Tibial nerve (tissue), 4 donors: Measurements from ENCODE around the gene MRPL23. TPM values are rescaled to one million over a fixed set of nuclear protein-coding genes. Genes with fewer than 3 reads are reported as not detected.
A peak's percentile ranks its signal among the peaks of the same experiment; 100 is the strongest.

Experiments used
- DNase-seq, 2 donors: peaks; one replicate each; pipeline ENCODE4 v3.0.0-alpha.2; 2019; ENCODE audit warnings: low spot score in 2 of 2
- H3K27ac ChIP-seq, 4 donors: fragments of 200-600 bp; sonication (generic) in 3 of 4; one replicate each; pipeline ENCODE4 v1.5.1; 2017 to 2019; ENCODE audit warnings: mild to moderate bottlenecking in 1 of 4
- H3K27me3 ChIP-seq, 2 donors: fragments of 200-600 bp; sonication (generic) in 1 of 2; one replicate each; pipeline versions ENCODE4 v1.5.1 to v1.6.0; 2017 to 2019
- H3K36me3 ChIP-seq, 3 donors: fragments of 200-600 bp; sonication (generic); one replicate each; pipeline ENCODE4 v1.5.1; 2018 to 2019
- H3K4me1 ChIP-seq, 4 donors: fragments of 200-600 bp; sonication (generic) in 3 of 4; one replicate each; pipeline ENCODE4 v1.5.1; 2017 to 2019
- H3K4me3 ChIP-seq, 4 donors: fragments of 200-600 bp; sonication (generic) in 3 of 4; one replicate each; pipeline ENCODE4 v1.5.1; 2017 to 2019; ENCODE audit warnings: mild to moderate bottlenecking in 1 of 4, moderate library complexity in 1 of 4
- H3K9me3 ChIP-seq, 4 donors: fragments of 200-600 bp; sonication (generic) in 3 of 4; one replicate each; pipeline ENCODE4 v1.5.1; 2017 to 2019
- EP300 ChIP-seq, 2 donors: sonication (generic); formaldehyde crosslinking; IDR thresholded peaks; one replicate each; pipeline ENCODE4 v1.6.1; 2017; ENCODE audit warnings: antibody characterized with exemption in 2 of 2, mild to moderate bottlenecking in 1 of 2
- POLR2A ChIP-seq, 2 donors: fragments of 450-650 bp; IDR thresholded peaks; one replicate each; pipeline ENCODE4 v1.6.1; 2017; ENCODE audit warnings: antibody characterized with exemption in 2 of 2, mild to moderate bottlenecking in 2 of 2, moderate library complexity in 2 of 2
- WGBS, 2 donors: methylation state at CpG; one replicate each; pipeline ENCODE4 v1.1.5; 2018; 5-methylcytosine and 5-hydroxymethylcytosine counted together
- total RNA-seq, 4 donors: library from RNA; depleted of rRNA; stranded (reverse); fragments of >200 nt; gene quantifications; one replicate each; pipeline ENCODE4 v1.1.0, GENCODE V29; 2016
- TF ChIP-seq, protein P1 (sequence below), 5 experiments: fragments of 200-600 bp in 3 of 5; fragments of 450-650 bp in 2 of 5; sonication (generic) in 3 of 5; IDR thresholded peaks; one replicate each; pipeline ENCODE4 v1.5.1; 2016 to 2019; ENCODE audit warnings: antibody characterized with exemption in 5 of 5, mild to moderate bottlenecking in 3 of 5, moderate library complexity in 2 of 5

Gene MRPL23
- total RNA-seq, 4 donors from 2014 or later, result 81.9 to 139 (median 136) TPM

DNA sequence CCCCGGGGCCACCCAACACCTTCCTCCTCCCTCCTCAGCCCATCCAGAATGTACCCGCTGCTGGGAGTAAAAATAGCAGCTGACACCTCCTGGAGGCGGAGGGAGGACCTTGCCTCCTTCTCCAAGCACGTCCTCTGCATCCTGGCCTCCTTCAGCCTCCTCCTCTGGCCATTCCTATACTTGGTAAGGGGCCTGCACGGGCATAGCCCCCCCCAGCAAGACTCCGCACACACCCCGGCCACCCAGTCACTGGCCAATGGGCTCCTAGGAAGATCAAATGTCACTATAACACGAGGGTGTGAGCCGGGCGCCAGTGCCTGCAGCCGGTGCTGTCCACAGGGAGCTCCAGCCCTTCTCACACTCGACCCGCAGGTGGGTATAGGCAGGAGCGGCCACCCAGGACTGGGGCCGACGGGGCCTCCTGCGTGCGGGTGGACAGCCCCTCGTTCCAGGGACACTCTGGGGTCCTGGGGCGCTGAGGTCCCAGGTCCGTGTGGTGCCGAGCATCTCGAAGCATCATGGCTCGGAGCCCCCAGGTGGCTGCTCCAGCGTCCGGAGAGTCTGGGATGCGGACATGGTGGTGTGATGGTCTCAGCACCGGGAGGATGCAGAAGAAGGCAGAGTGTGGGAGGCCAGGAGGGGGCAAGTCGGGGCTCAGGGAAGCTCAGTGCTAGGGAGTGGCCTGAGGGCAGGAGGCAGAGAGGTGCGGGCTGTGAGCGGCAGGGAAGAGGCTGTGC lies 27.6 kb upstream of the MRPL23 start, which contains the start of gene TNNT3:
TNNT3 (plus strand) TSS at position 313 of the 737 bp plus-strand sequence. CDS start 3,172 bp downstream, outside the sequence.
- no peak for DNase-seq
- WGBS, 2 donors, result 68 to 71% methylated on average over 24 to 31 of the region's 31 CpGs

DNA sequence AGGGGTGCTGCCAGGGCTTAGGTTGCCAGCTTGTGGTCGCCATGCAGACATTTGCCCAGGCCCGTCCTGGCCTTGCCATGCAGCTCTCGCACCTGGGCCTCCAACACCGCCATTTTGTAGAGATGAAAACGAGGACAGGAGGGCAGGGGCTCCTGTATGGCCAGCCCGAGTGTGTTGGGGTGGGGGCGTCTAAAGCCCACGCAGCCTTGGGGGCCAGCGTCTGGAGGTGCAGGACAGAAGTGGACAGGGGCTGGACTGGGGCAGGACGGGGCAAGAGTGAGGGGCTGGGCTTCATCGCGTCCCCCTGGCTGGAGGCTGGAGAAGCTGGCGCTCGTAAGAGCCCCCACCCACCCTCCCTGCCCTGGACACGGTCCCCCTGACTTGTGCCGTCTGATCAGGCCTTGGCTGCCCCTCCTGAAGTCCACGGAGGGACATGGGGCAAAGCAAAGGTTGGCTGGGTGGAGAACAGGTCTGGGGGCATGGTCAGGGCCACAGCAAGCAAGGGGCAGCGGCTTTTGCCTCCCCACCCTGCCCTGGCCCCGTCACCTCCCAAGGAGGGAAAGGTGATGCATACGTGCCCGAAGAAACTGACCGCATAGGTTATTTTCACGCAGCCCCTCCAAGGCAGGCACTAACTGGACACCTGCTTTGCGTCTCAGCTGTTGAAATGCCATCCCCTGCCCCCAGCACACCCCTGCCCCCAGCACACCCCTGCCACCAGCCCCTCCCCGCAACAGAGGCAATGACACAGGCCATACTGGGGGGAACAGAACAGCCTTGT lies 26.8 kb upstream of the MRPL23 start:
- no peak for DNase-seq
- Histone ChIP-seq H3K4me1 (peaks cover 0 to 53% (median 5%) of the 10 kb centered on the region in 4 donors), H3K4me3 (no peak overlapping the region), H3K9me3 (no peaks in the 10 kb centered on the region), H3K36me3 (no peaks in the 10 kb centered on the region), H3K27me3 (no peaks in the 10 kb centered on the region), H3K27ac (peak overlapping the region in 2 of 4 donors; percentile 67 to 81)
- TF ChIP-seq POLR2A (IDR thresholded peaks at IDR 0.05) (no peak), EP300 (IDR thresholded peaks at IDR 0.05) (no peak)
- TF ChIP-seq, protein P1, sequence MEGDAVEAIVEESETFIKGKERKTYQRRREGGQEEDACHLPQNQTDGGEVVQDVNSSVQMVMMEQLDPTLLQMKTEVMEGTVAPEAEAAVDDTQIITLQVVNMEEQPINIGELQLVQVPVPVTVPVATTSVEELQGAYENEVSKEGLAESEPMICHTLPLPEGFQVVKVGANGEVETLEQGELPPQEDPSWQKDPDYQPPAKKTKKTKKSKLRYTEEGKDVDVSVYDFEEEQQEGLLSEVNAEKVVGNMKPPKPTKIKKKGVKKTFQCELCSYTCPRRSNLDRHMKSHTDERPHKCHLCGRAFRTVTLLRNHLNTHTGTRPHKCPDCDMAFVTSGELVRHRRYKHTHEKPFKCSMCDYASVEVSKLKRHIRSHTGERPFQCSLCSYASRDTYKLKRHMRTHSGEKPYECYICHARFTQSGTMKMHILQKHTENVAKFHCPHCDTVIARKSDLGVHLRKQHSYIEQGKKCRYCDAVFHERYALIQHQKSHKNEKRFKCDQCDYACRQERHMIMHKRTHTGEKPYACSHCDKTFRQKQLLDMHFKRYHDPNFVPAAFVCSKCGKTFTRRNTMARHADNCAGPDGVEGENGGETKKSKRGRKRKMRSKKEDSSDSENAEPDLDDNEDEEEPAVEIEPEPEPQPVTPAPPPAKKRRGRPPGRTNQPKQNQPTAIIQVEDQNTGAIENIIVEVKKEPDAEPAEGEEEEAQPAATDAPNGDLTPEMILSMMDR (IDR thresholded peaks at IDR 0.05), result no peak
- WGBS, 2 donors, result 88 to 91% methylated on average over 20 to 25 of the region's 25 CpGs

More for the DNA sequence above, 27.6 kb upstream of the MRPL23 start, which contains the start of gene TNNT3:
- H3K4me1 ChIP-seq, result peaks cover 0 to 52% (median 5%) of the 10 kb centered on the region in 4 donors
- no peak within 1 kb of the TSS for H3K27ac ChIP-seq
- no peaks in the 10 kb centered on the region for H3K27me3 ChIP-seq
- H3K4me3 ChIP-seq, result no peak within 1 kb of the TSS
- no peaks in the 10 kb centered on the region for H3K9me3 ChIP-seq
- TF ChIP-seq POLR2A (IDR thresholded peaks at IDR 0.05) (no peak), EP300 (IDR thresholded peaks at IDR 0.05) (no peak)
- TF ChIP-seq, protein P1 (IDR thresholded peaks at IDR 0.05), result no peak
- no peaks in the 10 kb centered on the region for H3K36me3 ChIP-seq

DNA sequence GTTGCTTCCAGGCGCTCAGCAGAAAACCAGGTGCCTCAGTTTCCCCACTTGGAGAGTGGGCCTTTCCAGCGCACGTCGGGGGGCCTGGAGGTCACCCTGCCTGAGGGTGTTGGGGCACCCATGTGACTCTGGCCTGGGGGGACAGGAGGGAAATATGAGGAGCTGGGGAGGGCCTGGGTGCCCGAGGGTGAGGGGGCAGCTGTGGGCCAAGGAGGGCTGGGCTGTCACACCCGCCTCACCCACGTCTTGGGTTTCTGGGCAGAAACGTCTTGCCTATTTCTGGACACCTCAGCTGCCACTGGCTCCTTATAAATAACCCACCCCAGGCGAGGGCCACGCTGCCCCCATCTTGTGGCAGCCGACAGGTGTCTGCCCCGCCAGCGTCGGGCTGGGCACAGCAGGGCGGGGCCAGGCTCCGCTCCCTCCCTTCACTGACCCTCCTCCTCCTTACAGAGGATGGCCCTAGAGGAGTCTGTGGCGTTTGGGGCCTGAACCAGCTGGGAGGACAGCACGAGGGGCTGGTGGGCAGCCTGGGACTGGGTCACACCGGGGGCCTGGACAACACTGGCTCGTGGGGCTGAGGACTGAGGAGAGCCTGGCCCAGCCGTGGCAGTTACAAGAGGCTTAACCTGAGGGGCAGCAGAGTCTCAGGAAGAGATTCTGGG lies 26.1 kb upstream of the MRPL23 start:
- no peak for DNase-seq
- H3K36me3 ChIP-seq, result no peaks in the 10 kb centered on the region
- TF ChIP-seq POLR2A (IDR thresholded peaks at IDR 0.05) (no peak), EP300 (IDR thresholded peaks at IDR 0.05) (no peak)
- TF ChIP-seq, protein P1 (IDR thresholded peaks at IDR 0.05), result no peak
- no peaks in the 10 kb centered on the region for H3K27me3 ChIP-seq
- H3K4me1 ChIP-seq, result peaks cover 0 to 53% (median 5%) of the 10 kb centered on the region in 4 donors
- no peak overlapping the region for H3K4me3 ChIP-seq
- no peaks in the 10 kb centered on the region for H3K9me3 ChIP-seq
- WGBS, 2 donors, result 47 to 70% methylated on average over 12 to 21 of the region's 21 CpGs
- H3K27ac ChIP-seq, result peak overlapping the region in 2 of 4 donors; percentile 67 to 81

DNA sequence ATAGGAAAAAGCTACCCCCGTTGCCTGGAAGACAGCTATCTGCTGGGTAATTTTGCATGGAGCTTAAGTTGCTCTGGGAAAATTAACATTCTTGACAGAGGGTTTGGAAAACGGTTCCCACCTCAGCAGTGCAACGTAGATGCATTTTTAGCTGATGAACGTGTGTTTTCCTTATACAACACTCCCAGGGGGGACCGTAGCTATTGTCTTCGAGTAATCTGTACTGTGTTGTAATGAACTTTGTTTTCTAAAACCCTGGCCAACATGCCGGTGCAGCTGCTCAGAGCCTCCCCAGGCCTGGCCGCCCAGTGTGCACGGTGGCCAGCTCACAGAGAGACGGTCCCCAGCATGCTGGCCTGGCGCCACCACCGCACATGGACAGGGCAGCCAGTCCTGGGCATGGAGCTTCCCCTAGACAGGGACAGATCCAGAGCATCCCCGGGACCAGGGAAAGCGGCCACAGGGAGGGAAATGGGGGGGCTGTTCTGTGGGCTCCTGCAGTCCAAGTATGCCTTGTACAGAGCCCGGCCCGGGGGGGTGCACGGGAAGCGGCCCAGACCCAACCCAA lies 25.5 kb upstream of the MRPL23 start:
- Histone ChIP-seq H3K27ac (peak overlapping the region in 2 of 4 donors; percentile 67 to 81), H3K9me3 (no peaks in the 10 kb centered on the region), H3K27me3 (no peaks in the 10 kb centered on the region), H3K36me3 (no peaks in the 10 kb centered on the region), H3K4me3 (no peak overlapping the region), H3K4me1 (peaks cover 0 to 57% (median 5%) of the 10 kb centered on the region in 4 donors)
- TF ChIP-seq, protein P1 (IDR thresholded peaks at IDR 0.05), result no peak
- TF ChIP-seq EP300 (IDR thresholded peaks at IDR 0.05), result no peak
- no peak for TF ChIP-seq POLR2A (IDR thresholded peaks at IDR 0.05)
- WGBS, 2 donors, result 34 to 43% methylated on average over 18 of the region's 18 CpGs
- peak in 1 of 2 donors; percentile 40 for DNase-seq
